Suppressor macrophage treated with lipopolysaccharide for 1 hour (primary cell): Measurements from ENCODE around the gene BACH2.

ENCODE experiments used
- DNase-seq, 3 donors: peaks; one replicate each; pipeline ENCODE4 v3.0.0-alpha.2; 2020 to 2022

BACH2 gene

GRCh38 chr6:90277302-90278011, 19.2 kb downstream of the BACH2 start:
- DNase-seq = no peak

DNA sequence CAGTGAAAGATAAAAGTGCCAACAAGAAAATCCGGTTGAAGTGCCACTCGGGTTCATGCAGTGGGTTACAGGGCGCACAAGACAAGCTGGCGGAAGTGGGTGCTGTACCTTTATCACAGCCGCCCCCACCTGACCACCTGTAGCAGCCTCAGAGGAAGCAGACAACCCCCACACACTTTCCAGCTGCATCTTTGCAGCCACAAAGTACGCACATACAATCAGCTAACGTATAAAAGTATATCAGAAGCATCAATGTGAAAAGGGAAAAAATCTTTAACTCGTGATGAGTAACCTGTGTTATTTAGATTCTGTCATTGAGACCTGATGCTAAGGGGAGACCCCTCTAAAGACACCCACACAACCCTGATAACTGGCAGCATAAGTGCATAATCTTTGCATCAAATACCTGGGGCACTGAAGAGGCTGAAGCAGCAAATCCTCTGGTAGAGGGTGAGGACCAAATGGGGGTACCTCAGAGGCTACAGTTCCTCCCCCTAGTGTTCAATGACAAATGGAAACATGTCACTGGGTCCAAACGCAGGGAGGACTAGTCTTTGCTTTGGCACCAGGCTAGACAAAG, 22.1 kb downstream of the BACH2 start:
- DNase-seq = no peak

DNA sequence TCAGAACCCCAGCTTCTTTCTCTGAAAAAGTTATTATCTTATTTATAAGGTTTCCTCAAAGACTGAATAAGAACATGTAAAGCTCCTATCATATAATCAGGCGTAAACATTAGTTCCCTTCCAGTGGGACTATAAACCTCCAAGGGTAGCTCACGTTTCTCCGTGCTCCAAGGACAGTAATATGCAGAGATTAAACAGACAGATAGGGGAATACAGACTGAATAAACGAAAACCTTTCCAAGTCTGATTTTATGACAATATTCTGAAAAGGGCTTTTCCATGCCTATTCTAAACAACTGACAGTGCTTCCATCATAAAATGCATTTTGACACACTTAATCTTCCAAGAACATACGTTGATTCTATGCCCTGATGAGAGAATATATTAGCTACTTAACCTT, 22.8 kb downstream of the BACH2 start:
- no peak for DNase-seq

GRCh38 chr6:90272895-90273294, 23.7 kb downstream of the BACH2 start:
- DNase-seq = no peak

DNA sequence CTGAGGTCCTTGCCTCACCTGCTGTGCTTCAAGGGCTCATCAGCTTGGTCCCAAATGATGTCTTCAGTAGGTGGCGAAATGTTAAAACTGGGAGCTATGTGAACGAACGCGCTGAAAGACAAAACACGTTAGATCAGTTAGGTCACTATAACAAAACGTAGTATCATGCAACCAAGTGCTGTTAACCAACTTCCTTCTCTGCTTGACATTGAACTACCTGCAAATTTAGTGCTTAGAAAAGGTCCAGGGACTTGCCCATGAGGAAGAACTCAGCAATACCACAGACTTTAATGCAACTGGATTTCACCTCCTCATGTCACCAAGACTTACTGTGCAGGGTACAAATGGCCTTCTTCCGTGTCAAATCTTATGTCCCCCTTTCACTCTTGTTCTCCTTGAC, 24.8 kb downstream of the BACH2 start:
- no peak for DNase-seq

- DNase-seq = no peak
These were observed 27.3 kb downstream of the BACH2 start for GRCh38 chr6:90269334-90269733.

GRCh38 chr6:90268178-90268577, 28.5 kb downstream of the BACH2 start:
- no peak for DNase-seq

DNA sequence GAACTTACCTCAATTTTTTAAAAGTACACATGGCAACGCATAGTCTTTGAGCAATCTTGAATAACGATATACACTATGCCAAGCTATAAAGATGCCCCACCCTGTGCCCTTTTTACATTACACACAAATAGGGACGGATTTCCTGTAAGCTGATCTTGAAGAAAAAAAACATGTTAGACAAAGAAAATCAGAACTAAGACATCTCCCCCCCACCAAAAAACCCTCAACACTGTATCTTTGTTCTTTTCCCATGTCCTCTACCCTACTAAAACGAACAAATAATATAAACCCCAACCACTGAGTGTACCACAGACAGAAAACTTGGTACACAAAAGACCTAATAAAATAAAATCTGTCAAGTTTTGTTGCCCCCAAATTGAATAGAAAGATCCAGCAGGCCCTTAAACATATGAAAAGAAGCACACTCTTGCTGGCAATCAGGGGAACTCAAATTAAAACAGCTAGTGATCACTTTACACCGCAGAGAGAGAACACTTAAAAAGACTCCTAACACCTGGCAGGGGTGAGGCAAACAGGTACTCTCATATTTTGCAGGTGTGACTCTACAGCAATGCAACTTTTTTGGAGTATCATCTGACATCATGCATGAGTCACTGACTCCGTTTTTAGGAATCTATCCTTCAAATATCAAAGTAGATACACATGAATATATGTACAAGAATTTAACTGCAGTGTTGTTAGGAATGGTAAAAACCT, 29.6 kb downstream of the BACH2 start:
- DNase-seq = no peak

- DNase-seq = no peak
These were observed 32.1 kb downstream of the BACH2 start for GRCh38 chr6:90264561-90264960.

DNA sequence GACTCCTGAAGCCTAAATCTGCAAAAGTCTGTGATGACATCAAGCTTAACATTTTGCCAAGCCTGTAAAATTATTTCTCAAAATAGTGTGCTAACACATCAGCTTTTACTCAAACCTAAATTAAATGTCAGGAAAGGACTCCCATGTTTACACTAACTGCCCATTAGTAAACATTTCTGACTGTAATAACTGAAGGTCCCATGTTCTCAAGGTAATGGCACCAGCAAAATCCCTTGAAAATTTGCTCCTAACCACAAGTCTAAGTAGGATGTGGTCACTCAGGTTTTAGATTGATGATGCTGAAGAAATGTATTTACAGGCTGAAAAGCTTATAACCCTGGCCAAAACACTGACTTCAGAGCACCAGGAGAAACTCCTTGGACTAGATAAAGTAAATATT, 33.0 kb downstream of the BACH2 start:
- no peak for DNase-seq

DNA sequence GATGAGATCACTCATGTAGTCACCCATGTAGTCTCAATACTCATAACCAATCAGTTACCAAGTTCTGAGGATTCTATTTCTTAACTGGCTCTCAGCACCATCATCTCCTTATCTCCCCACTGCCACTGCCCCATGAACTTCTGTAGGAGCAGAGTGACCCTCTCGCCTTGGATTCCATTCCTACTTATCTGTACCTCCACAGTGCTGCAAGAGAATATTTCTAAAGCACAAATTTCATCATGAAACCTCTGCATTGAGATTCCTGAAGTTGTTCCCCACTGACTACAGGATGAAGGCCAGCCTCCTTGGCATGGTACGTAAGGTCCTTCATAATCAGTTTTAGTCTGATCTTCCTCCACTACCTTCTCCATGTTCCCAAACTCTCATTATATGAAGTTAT, 34.8 kb downstream of the BACH2 start:
- no peak for DNase-seq

- DNase-seq = no peak
These were observed 39.2 kb downstream of the BACH2 start for GRCh38 chr6:90257486-90257738.

DNA sequence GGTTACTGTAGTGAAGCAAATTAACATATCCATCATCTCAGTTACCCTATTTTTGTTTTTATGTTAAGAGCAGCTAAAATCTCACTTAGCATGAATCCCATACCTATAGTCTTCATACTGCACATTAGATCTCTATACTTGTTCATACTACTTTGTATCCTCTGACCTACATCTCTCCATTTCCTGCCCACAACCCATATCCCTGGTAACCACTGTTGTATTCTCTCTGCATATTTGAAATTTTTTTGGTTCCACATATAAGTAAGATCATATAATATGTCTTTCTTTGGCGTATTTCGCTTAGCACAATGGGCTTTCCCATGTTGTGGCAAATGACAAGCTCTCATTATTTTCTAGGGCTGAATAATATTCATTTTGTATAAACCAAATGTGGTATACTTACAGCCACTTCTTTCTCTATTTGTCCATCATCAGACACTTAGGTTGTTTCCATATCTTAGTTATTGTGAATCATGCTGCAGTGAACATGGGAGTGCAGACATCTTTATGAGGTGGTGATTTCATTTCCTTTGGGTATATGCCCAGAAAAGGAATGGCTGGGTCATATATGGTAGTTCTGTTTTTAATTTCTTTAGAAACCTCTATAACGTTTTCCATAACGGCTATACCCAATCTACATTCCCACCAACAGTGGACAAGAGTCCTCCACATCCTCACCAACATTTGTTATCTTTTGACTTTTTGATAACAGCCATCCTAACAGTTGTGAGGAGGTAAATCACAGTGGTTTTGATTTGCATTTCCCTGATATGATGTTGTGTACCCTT, 39.8 kb downstream of the BACH2 start:
- DNase-seq = no peak

GRCh38 chr6:90253631-90254030, 43.0 kb downstream of the BACH2 start:
- DNase-seq = no peak

GRCh38 chr6:90251295-90251992, 45.2 kb downstream of the BACH2 start:
- peak in 1 of 3 donors; percentile 7 for DNase-seq

DNA sequence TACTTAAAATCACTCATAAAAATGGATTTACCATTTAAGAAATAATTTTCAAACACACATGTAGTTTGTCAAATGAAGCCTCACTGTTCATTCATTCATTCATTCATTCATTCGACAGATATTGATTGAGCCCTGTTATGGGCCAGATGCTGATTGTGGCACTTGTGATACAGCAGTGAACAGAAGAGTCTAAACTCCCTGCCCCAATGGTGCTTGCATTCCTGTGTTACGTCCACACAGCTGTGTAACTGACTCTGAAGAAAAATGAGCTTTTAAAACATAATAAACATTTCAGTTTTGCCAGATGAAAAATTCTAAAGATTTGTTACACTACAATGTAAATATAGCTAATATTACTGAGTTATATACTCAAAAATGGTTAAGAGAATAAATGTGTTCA, 46.2 kb downstream of the BACH2 start:
- no peak for DNase-seq

DNA sequence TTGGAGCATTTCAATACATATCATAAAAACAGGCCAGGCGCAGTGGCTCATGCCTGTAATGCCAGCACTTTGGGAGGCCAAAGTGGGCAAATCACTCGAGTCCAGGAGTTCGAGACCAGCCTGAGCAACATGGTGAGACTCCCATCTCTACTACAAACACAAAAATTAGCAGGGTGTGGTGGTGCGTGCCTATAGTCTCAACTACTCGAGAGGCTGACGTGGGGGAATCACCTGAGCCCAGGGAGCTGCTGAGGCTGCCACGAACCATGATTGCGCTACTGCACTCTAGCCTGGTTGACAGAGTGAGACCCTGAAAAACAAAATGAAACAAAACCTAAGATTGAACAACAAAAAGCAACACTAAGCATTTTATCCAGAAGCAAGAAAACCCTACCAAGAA, 47.2 kb downstream of the BACH2 start:
- no peak for DNase-seq

GRCh38 chr6:90249034-90249433, 47.6 kb downstream of the BACH2 start:
- peak in 1 of 3 donors; percentile 8 for DNase-seq

DNA sequence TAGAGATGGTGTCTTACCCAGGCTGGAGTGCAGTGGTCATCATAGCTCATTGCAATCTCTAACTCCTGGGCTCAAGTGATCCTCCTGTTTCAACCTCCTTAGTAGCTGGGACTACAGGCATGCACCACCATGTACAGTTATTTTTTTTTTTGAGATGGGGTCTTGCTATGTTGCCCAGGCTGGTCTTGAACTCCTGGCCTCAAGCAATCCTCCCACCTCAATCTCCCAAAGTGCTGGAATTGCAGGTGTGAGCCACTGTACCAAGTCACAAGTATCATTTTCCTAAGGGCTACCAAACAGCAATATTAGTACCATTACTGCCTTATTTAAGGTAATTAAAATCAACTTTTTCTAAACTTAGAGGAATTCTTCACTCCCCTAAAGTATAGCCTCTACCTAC, 49.4 kb downstream of the BACH2 start:
- no peak for DNase-seq

GRCh38 chr6:90241229-90241880, 55.3 kb downstream of the BACH2 start:
- peak; percentile 37 to 67 (median 65) for DNase-seq

DNA sequence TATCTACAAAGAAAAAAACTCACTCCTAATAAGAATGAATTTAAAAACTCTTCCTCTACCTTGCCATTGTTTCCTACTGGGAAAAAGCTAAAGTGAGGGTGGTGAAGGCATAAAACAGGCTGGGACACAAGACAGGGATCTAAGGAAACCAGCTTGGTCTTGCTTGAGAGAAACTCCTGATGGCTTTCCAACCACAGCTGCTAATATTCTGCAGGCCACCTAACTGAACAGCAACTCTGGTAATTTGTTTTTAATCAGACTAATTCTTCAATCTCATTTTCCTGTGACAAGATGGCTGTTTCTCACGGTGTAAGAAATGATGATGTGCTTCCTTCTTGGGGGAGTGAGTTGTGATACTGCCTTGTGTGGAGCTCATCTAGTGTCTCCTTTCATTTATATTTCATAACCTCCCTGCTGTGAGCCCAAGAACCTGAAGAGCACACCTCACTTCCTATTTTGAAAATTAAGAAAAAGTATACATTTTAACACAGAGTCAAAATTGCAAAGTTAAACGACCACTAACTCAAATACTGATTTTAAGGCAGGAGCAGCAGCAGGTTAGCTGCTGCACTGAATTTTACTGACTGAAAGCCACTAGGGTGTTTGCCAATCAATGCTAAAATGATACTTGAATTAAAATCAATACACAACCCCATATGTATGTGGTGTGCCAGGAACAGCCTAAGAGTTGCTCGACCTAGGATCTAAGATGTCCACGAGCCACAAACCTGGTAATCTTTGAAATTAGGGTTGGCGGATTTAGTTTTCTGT, 58.0 kb downstream of the BACH2 start:
- DNase-seq = no peak
